ENCODE measurements around the gene PLA2G4B.

The PLA2G4B gene

DNA sequence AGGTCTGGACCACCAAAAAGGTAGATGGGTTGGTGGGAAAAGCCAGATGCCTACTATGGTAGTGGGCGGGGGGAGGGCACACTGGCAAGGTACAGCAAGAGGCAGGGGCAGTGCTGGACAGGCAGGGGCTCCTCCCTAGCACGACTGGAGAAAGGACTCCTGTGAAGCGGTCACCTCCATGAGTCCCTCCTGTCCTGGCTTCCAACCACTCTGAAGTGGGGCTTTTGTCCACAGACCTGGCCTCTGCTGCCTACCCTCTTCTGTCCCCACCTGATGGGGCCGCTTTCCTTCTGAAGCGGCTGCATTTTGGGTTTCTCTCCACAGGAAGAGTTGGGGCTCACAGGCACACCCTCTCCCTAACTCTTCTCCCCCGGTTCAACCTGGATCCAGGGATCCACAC is 57.9 kb downstream of the PLA2G4B start:
- DNase-seq (ENCODE audit: insufficient read length, low spot score) (no peak), FAIRE-seq (no peak)
- no peak for TF ChIP-seq CTCF (IDR thresholded peaks at IDR 0.05; ENCODE audit: insufficient read depth, missing control alignments)

GRCh38 chr15:41897363-41897799 is 58.7 kb downstream of the PLA2G4B start:
- no peak for TF ChIP-seq CTCF (IDR thresholded peaks at IDR 0.05; ENCODE audit: insufficient read depth, missing control alignments)
- no peak for DNase-seq (ENCODE audit: insufficient read length, low spot score)
- no peak for FAIRE-seq
